HUES6 (cell line): Measurements from ENCODE around the gene FIGLA.
"Not testable (repeated sequence)": the region's sequence is repeated elsewhere in the genome, so short reads cannot be mapped to it uniquely, and the experiment has no call there.

Experiments
- H3K27ac ChIP-seq: 2 replicates; pipeline ENCODE4 v1.7.0; 2013; ENCODE audit warnings: low read depth, mild to moderate bottlenecking, low read length, inconsistent platforms
- H3K27me3 ChIP-seq: 2 replicates; pipeline ENCODE4 v1.6.1; 2013; ENCODE audit warnings: low read length; ENCODE audit not compliant: control insufficient read depth, insufficient read depth
- H3K36me3 ChIP-seq: 2 replicates; pipeline ENCODE4 v1.6.1; 2013; ENCODE audit warnings: low read length; ENCODE audit not compliant: control insufficient read depth, insufficient read depth
- H3K4me1 ChIP-seq: 2 replicates; pipeline ENCODE4 v1.6.1; 2013; ENCODE audit warnings: low read length; ENCODE audit not compliant: control insufficient read depth, insufficient read depth
- H3K4me3 ChIP-seq: 2 replicates; pipeline ENCODE4 v1.5.1; 2013; ENCODE audit warnings: low read depth, low read length
- H3K9ac ChIP-seq: one replicate; pipeline ENCODE4 v1.6.1; 2013; ENCODE audit warnings: mild to moderate bottlenecking, low read length
- H3K9me3 ChIP-seq: 2 replicates; pipeline ENCODE4 v1.6.1; 2013; ENCODE audit warnings: low read depth, low read length; ENCODE audit not compliant: control insufficient read depth, insufficient read depth

FIGLA gene

DNA sequence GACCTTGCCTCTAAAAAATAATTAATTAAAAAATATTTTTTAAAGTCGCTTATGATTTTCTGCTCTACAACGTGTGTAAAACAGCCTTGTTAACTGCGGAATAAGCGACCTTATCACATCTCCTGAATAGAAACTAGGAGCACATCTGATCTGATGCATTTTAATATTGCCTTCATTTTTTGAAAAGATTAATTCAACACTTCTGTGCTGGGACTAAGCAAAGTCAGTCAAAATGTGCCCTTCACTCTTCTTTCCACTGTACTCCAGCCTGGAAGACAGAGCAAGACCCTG is 17.3 kb upstream of the FIGLA start:
- Histone ChIP-seq H3K27me3 (peaks cover 12% of the 10 kb centered on the region; the same call in 1 of the 2 replicates), H3K4me1 (no peaks in the 10 kb centered on the region), H3K27ac (no peak overlapping the region), H3K4me3 (no peak overlapping the region), H3K9ac (no peak overlapping the region), H3K9me3 (no peaks in the 10 kb centered on the region), H3K36me3 (no peaks in the 10 kb centered on the region)

DNA sequence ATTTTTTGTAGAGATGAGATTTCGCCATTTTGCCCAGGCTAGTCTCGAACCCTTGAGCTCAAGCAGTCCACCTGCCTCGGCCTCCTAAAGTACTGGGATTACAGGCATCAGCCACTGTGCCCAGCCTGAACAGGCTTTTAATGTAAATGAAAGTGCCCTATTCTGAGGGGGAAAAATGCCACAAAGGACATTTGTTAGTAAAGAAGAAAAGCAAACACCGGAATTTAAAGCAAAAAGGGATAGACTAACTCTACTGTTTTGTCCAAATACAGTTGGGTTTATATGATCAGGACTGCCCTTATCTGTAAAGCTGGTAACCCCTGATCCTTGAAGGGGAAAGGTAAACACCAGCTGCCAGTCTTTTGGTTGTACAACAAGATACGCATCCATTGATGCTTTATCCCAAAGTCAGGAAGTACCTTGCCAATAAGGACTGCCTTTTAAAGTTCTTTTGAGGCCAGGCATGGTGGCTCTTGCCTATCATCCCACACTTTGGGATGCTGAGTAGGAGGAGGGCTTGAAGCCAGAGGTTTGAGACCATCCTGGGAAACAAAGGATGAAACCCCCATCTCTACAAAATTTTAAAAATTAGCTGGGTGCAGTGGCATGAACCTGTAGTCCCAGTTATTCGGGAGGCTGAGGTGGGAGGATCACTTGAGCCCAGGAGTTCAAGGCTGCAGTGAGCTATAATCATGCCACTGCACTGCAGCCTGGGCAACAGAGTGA is 16.8 kb upstream of the FIGLA start:
- no peak overlapping the region for H3K9ac ChIP-seq
- no peaks in the 10 kb centered on the region for H3K4me1 ChIP-seq
- H3K36me3 ChIP-seq = no peaks in the 10 kb centered on the region
- H3K9me3 ChIP-seq = no peaks in the 10 kb centered on the region
- H3K4me3 ChIP-seq = no peak overlapping the region
- no peak overlapping the region for H3K27ac ChIP-seq
- H3K27me3 ChIP-seq = peaks cover 8% of the 10 kb centered on the region; the same call in 1 of the 2 replicates

DNA sequence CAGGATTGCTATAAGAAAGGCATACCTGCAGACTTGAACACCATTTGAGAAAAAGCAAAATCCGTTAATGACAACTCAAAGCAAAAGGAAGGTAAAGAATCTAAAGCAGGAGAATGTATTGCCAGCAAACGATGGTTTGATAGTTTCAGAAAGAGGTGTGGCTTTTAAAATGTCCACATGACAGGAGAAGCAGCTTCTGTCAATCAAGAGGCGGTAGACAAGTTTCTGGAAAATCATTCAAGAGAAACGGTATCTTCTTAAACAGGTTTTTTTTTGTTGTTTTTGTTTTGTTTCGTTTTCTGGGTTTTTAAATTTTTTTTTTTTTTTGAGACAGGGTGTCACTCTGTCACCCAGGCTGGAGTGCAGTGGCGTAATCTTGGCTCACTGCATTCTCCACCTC is 16.2 kb upstream of the FIGLA start:
- Histone ChIP-seq H3K9ac (no peak overlapping the region), H3K36me3 (no peaks in the 10 kb centered on the region), H3K4me3 (no peak overlapping the region), H3K27me3 (peaks cover 10% of the 10 kb centered on the region), H3K4me1 (no peaks in the 10 kb centered on the region), H3K9me3 (no peaks in the 10 kb centered on the region), H3K27ac (no peak overlapping the region)

DNA sequence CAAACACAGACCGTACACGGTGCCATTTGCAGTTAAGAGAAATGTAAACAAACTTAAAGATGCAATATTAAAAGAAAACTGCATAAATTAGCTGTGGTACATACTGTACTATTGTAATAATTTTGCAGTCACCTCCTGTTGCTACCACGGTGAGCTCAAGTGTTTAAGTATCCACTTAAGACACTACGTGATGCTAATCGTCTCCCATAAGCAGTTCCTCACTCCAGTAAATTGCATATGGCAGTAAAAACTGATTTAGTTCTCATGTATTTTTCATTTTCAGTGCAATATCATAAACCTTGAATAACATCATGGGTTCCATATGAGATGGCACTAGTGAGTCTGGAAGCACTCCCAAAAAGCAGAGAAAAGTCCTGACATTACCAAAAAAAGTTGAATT is 15.6 kb upstream of the FIGLA start:
- no peak overlapping the region for H3K9ac ChIP-seq
- no peaks in the 10 kb centered on the region for H3K36me3 ChIP-seq
- H3K27me3 ChIP-seq = peaks cover 16% of the 10 kb centered on the region
- H3K4me1 ChIP-seq = no peaks in the 10 kb centered on the region
- no peak overlapping the region for H3K27ac ChIP-seq
- H3K9me3 ChIP-seq = no peaks in the 10 kb centered on the region
- no peak overlapping the region for H3K4me3 ChIP-seq

DNA sequence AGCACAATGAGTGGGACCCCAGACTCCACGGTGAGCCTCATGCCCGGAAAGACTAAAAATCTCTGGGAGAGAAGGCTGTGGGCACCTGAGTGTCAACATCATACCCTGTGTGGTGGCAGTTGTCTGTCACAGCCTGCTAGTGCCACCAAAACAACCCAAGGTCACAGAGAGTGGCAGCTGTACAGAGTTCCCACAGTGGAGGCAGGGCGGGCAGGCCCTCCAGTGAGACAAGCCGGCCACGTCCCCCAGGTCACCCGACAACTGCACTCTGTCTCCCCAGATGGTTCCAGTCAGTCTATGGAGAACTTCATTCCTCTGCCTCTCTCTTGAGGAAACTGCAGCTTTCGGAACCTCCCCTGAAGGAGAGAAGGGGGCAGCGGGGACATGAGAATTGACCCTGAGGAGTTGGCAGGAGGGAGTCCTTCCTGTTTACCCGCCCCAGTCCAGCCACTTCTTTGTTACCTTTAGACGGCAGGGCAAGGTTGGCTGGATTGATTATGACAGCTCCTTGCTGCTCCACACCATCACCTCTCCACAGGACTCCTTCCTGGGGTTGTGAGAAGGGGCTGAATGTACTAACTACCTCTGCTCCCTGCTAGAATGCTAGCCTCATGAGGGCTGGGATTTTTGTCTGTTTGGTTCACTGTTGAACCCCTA is 11.3 kb upstream of the FIGLA start:
- Histone ChIP-seq H3K27me3 (peaks cover 43% of the 10 kb centered on the region), H3K9me3 (peaks cover 17% of the 10 kb centered on the region; the same call in 1 of the 2 replicates), H3K36me3 (no peaks in the 10 kb centered on the region), H3K4me3 (no peak overlapping the region), H3K27ac (no peak overlapping the region), H3K9ac (no peak overlapping the region), H3K4me1 (no peaks in the 10 kb centered on the region)

DNA sequence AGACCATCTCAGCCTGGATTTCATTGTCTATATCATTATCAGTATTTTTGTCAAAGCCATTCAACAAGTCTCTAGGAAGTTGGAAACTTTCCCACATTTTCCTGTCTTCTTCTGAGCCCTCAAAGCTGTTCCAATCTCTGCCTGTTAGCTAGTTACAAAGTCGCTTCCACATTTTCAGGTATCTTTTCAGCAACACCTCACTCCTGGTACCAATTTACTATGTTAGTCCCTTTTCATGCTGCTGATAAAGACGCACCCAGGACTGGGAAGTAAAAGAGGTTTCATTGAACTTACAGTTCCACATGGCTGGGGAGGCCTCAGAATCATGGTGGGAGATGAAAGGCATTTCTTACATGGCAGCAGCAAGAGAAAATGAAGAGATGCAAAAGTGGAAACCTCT is 9.3 kb upstream of the FIGLA start:
- Histone ChIP-seq H3K4me1 (peaks cover 2% of the 10 kb centered on the region; the same call in 1 of the 2 replicates), H3K4me3 (no peak overlapping the region), H3K27me3 (peaks cover 57% of the 10 kb centered on the region), H3K9ac (no peak overlapping the region), H3K27ac (no peak overlapping the region), H3K9me3 (peaks cover 17% of the 10 kb centered on the region; the same call in 1 of the 2 replicates), H3K36me3 (no peaks in the 10 kb centered on the region)

DNA sequence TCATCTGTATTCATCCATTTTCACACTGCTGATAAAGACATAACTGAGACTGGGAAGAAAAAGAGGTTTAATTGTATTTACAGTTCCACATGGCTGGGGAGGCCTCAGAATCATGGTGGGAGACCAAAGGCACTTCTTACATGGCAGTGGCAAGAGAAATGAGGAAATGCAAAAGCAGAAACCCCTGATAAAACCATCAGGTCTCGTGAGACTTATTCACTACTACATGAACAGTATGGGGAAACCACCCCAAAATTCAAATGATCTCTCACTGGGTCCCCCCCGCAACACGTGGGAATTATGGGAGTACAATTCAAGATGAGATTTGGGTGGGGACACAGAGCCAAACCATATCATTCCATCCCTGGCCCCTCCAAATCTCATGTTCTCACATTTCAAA is 7.6 kb upstream of the FIGLA start:
- not testable (repeated sequence) for H3K4me3 ChIP-seq, H3K36me3 ChIP-seq, H3K4me1 ChIP-seq, H3K27ac ChIP-seq, H3K9ac ChIP-seq
- Histone ChIP-seq H3K9me3 (peaks cover 17% of the 10 kb centered on the region; the same call in 1 of the 2 replicates), H3K27me3 (peaks cover 72% of the 10 kb centered on the region)

DNA sequence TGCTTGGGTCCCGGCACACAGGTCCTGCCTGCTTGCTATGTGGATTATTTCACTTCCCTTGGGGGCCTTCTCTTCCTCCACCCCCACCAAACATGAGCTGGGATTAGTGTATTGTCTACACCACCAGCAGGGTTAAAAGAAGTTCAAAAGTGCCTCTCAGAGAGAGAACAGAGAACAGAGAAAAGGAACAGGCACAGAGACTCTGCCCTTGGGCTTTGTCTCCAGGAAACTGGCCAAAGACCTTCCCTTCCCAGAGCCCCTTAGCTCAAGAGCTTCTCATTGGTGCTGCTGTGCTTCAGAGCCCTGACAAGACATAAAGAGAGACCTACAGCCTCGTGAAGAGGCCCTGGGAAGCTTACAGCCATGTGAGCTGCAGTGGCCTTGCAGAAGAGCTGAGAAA is 7.1 kb upstream of the FIGLA start:
- no peak overlapping the region for H3K9ac ChIP-seq
- no peaks in the 10 kb centered on the region for H3K36me3 ChIP-seq
- H3K4me1 ChIP-seq = peaks cover 2% of the 10 kb centered on the region; the same call in 1 of the 2 replicates
- peaks cover 74% of the 10 kb centered on the region for H3K27me3 ChIP-seq
- H3K9me3 ChIP-seq = peaks cover 17% of the 10 kb centered on the region; the same call in 1 of the 2 replicates
- H3K27ac ChIP-seq = no peak overlapping the region
- no peak overlapping the region for H3K4me3 ChIP-seq

DNA sequence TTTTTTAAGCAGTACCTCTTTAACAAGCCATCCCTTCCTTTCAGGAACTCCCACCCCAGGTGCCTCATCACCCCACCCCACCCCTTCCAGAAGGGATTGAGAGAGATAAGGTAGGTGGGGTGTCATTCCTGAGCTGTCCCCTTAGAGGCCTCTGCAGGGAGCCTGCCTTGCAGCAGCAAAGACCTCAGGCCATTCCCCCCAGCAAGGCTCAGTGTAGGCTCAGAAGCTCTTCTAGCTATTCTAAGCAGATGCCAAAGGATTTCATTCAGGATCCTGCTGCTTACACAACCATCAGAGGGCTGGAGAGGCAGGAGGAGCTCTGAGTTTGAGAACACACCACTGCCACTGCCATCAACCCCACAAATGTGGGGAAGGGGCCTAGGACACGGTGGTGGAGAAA is 5.8 kb upstream of the FIGLA start:
- Histone ChIP-seq H3K9me3 (peaks cover 17% of the 10 kb centered on the region; the same call in 1 of the 2 replicates), H3K36me3 (no peaks in the 10 kb centered on the region), H3K4me3 (no peak overlapping the region), H3K9ac (no peak overlapping the region), H3K27me3 (peaks cover 76% of the 10 kb centered on the region), H3K27ac (no peak overlapping the region), H3K4me1 (peaks cover 2% of the 10 kb centered on the region; the same call in 1 of the 2 replicates)

DNA sequence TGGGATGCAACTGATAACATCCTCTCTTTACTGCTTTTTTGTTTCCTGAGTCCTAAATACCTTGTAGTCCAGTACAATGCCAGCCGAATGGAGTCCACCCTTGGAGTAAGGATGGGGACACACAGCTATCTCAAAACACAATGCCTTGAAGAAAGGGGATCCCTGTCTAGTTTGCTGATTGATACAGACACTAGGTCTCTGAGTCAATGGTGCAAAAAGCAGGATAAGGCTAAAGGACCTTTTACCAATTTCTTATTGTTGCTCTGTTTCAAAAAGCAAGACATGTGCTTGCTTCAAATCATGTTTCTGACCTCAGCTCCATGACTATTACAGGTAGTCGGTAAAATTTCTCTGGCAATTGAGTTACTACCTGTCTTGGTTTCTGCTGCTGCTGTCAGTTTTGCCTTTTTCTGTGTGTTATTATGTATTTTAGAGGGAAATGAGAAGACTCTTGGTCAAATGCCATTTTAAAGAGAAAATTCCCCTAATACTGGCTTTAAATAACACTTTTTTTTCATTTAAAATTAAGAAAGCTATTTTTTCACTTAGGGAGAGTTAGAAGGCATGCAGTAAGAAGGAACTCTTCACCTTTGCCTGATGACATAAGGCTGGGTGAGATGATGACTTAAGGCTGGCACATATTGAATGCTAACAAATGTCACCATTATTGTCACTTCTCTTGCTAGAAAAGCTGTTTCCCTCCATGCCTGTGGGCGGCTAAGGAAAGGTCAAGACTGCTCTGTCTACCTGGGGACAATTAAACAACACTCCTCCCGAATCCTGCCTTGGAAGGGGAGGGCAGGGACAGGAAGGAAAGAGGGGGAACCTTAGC is 4.9 kb upstream of the FIGLA start:
- H3K27ac ChIP-seq = no peak overlapping the region
- H3K4me1 ChIP-seq = peaks cover 2% of the 10 kb centered on the region; the same call in 1 of the 2 replicates
- H3K27me3 ChIP-seq = peaks cover 76% of the 10 kb centered on the region
- no peak overlapping the region for H3K9ac ChIP-seq
- peaks cover 16% of the 10 kb centered on the region; the same call in 1 of the 2 replicates for H3K9me3 ChIP-seq
- H3K4me3 ChIP-seq = no peak overlapping the region
- H3K36me3 ChIP-seq = no peaks in the 10 kb centered on the region

DNA sequence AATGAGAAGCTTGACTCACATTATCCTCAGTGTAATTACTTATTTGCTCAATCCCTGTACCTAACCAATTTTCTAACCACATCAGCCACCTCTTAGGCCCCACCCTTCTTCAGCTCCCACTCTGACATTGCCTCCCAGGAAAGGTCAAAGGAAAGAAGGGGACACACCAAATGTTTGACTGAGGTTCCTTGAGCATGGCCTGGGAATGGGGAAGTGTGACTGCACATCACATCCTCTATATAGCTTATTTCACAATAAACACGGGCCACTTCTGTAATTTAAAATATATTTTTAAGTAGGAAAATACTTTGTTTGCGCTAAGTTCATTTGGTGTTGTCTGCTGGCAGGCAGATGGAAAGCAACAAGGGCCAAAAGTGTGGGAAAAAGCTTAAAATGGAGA is 3.0 kb upstream of the FIGLA start:
- Histone ChIP-seq H3K4me1 (peaks cover 7% of the 10 kb centered on the region; the same call in 1 of the 2 replicates), H3K36me3 (no peaks in the 10 kb centered on the region), H3K27me3 (peaks cover 86% of the 10 kb centered on the region), H3K9me3 (no peaks in the 10 kb centered on the region), H3K9ac (no peak overlapping the region), H3K27ac (no peak overlapping the region), H3K4me3 (no peak overlapping the region)
